ACC112 (cell line): ENCODE data around the gene NONO.
"Not testable (repeated sequence)": the region's sequence is repeated elsewhere in the genome, so short reads cannot be mapped to it uniquely, and the experiment has no call there.

Experiments used
- H2AFZ ChIP-seq: fragments of 200-600 bp; sonication (generic); one replicate; pipeline ENCODE4 v1.6.0; 2017; ENCODE audit warnings: antibody characterized with exemption, low read length; ENCODE audit not compliant: unreplicated experiment
- H3K27ac ChIP-seq: fragments of 200-600 bp; sonication (generic); 2 replicates; pipeline ENCODE4 v1.5.1; 2014; ENCODE audit warnings: low read depth, mild to moderate bottlenecking, antibody characterized with exemption, low read length, moderate library complexity
- H3K27me3 ChIP-seq: fragments of 200-600 bp; sonication (generic); 2 replicates; pipeline ENCODE4 v1.6.1; 2014; ENCODE audit warnings: mild to moderate bottlenecking, antibody characterized with exemption, low read length, moderate library complexity, mixed read lengths; ENCODE audit not compliant: insufficient read depth
- H3K36me3 ChIP-seq: fragments of 200-600 bp; sonication (generic); 2 replicates; pipeline ENCODE4 v1.6.1; 2016; ENCODE audit warnings: mild to moderate bottlenecking, antibody characterized with exemption, low read length, moderate library complexity, mixed read lengths; ENCODE audit not compliant: insufficient read depth
- H3K4me1 ChIP-seq: fragments of 200-600 bp; sonication (generic); one replicate; pipeline ENCODE4 v1.6.1; 2016; ENCODE audit warnings: low read length, mixed read lengths; ENCODE audit not compliant: insufficient read depth, unreplicated experiment, control insufficient read depth
- H3K4me3 ChIP-seq: fragments of 200-600 bp; sonication (generic); 2 replicates; pipeline ENCODE4 v1.5.1; 2014; ENCODE audit warnings: mild to moderate bottlenecking, low read depth, low read length
- H3K79me2 ChIP-seq: fragments of 200-600 bp; sonication (generic); one replicate; pipeline ENCODE4 v1.6.0; 2016; ENCODE audit warnings: low read length; ENCODE audit not compliant: control insufficient read depth, unreplicated experiment, insufficient read depth

Gene NONO

DNA sequence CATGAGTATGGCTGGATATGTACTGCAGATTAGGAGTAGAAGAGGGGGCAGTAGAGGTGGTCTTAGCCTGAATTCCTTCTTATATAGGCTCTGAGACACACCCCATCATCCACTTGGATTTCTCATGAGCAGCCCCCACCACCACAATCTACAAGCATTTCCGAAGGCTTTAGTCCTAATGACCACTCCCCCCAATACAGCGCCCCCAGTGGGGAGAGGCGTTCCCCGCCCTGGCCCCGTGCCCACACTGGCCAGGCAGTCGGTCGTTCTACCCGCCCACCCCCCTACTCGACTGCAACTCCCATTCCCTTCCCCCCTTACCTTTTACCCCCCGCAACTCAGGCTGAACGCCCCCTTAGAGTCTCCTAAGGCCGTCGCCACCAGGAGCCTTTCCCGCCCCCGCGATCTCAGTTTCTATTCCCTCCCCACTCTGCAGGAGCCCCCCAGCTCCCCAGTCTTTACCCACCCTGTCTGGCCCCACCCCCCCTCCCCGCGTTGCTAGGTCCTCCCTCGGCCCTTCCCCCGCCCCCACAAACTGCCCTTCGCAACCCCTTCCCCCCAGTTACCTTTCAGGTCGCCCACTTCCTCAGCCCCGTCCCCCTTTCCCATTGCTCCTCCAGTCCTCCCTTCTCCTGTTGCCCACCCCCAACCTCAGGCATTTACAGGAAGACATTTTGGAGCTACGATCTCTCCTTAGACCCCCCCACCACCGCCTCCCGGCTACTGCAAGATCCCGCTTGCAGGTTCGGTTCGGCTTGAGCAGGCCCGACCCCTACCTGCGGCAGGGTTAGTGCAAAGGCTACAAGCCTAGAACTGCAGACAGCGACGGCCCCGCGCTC is 30.0 kb upstream of the NONO start:
- Histone ChIP-seq H3K4me3 (peak overlapping the region; percentile 97), H2AFZ (no peak overlapping the region), H3K27ac (no peak overlapping the region), H3K4me1 (no peaks in the 10 kb centered on the region), H3K27me3 (no peaks in the 10 kb centered on the region), H3K36me3 (no peaks in the 10 kb centered on the region), H3K79me2 (peaks cover 5% of the 10 kb centered on the region)

DNA sequence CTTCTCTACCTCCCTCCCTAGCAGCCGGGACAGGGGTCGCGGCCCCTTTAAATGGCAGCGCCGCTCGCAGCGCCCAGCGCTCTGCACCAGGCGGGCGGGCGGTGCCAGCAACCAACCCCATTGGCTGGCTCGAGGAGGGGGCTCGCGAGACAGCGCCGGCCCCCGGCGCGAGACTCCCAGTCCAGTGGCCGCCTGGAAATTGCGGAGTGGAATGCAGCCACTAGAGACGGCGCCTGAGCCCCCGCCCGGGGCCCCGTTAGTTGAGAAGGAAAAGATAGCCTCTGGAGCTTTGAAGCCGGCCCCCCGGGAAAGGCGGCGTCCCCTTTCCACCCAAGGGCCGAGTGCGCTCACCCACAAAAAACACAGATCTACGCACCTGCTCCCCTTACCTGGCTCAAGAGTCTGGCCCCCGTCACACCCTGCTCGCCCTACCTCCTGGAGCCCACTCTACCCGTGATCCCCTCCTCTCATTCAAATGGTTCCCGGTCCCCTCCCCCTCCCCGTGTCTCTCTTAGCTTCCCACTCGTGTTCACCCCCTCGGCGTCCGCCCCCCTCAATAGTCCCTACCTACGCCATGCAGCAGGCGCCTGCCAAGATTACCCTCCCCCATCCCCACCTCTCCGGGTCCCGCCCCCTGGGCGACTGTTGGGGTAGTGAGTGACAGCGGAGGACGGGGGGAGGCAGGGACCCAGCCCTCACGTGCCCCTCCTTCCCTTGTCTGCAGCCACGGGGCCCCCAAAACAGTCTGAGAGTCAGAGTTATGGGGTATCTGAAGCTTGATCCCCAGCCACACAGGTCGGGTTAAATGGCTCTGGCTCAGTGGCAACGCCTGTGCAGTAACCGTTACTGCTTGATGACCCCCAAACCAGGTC is 29.1 kb upstream of the NONO start, which contains the start of gene ZMYM3:
Gene ZMYM3 (minus strand): TSS at position 49 of the 872 bp plus-strand sequence. CDS start 885 bp downstream, outside the sequence.
- peaks cover 5% of the 10 kb centered on the region for H3K79me2 ChIP-seq
- H3K27me3 ChIP-seq = no peaks in the 10 kb centered on the region
- H3K4me1 ChIP-seq = no peaks in the 10 kb centered on the region
- no peaks in the 10 kb centered on the region for H3K36me3 ChIP-seq
- no peak within 1 kb of the TSS; the same call in 1 of the 2 replicates for H3K27ac ChIP-seq
- peak within 1 kb of the TSS; percentile 85 for H2AFZ ChIP-seq
- peak within 1 kb of the TSS; percentile 97 for H3K4me3 ChIP-seq

DNA sequence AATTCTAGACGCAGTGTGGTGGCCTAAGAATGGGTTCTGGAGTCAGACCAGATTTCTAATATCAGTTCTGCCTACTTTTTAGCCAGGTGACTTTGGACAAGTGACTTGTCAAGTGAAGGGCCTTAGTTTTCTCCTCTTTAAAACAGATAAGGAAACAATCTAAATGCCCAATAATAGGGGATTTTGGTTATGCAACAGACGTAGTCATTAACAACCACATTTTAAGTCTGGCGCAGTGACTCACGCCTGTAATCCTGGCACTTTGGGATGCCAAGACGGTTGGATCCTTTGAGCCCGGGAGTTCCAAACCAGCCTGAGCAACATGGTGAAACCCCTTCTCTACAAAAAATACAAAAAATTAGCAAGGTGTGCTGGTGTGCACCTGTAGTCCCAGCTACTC is 27.4 kb upstream of the NONO start:
- Histone ChIP-seq H3K36me3 (no peaks in the 10 kb centered on the region), H3K27ac (no peak overlapping the region), H3K79me2 (peaks cover 5% of the 10 kb centered on the region), H2AFZ (no peak overlapping the region), H3K27me3 (no peaks in the 10 kb centered on the region), H3K4me1 (no peaks in the 10 kb centered on the region), H3K4me3 (no peak overlapping the region; the same call in 1 of the 2 replicates)

DNA sequence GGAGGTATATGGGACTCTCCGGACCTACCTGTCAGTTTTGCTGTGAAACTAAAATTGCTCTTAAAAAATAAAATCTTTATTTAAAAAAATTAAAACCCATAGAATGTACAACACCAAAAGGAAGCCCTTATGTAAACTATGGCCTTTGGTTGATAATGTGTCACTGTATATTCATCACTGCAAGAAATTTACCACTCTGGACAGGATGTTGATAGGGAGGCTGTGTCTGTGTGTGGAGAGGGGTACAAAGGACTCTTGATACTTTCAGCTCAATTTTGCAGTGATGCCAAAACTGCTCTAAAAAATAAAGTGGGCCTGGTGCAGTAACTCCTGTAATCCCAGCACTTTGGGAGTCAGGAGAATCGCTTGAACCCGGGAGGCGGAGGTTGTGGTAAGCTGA is 26.6 kb upstream of the NONO start:
- H2AFZ ChIP-seq = no peak overlapping the region
- no peaks in the 10 kb centered on the region for H3K36me3 ChIP-seq
- no peak overlapping the region for H3K27ac ChIP-seq

DNA sequence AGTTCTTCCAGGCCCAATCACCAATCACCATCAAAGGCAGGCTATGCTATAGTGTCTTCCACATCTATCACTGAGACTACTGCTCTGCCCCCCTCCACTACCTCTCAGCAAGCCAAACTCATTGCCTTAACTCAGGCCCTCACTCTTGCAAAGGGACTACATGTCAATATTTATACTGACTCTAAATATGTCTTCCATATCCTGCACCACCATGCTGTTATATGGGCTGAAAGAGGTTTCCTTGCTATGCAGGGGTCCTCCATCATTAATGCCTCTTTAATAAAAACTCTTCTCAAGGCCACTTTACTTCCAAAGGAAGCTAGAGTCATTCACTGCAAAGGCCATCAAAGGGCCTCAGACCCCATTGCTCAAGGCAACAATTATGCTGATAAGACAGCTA is 14.8 kb upstream of the NONO start:
- H3K79me2 ChIP-seq, H3K4me1 ChIP-seq, H3K27me3 ChIP-seq, H3K4me3 ChIP-seq, H3K27ac ChIP-seq, H3K36me3 ChIP-seq, H2AFZ ChIP-seq: not testable (repeated sequence)

More for the DNA sequence above, 26.6 kb upstream of the NONO start:
- Histone ChIP-seq H3K79me2 (peaks cover 5% of the 10 kb centered on the region), H3K4me1 (no peaks in the 10 kb centered on the region), H3K4me3 (no peak overlapping the region), H3K27me3 (no peaks in the 10 kb centered on the region)

DNA sequence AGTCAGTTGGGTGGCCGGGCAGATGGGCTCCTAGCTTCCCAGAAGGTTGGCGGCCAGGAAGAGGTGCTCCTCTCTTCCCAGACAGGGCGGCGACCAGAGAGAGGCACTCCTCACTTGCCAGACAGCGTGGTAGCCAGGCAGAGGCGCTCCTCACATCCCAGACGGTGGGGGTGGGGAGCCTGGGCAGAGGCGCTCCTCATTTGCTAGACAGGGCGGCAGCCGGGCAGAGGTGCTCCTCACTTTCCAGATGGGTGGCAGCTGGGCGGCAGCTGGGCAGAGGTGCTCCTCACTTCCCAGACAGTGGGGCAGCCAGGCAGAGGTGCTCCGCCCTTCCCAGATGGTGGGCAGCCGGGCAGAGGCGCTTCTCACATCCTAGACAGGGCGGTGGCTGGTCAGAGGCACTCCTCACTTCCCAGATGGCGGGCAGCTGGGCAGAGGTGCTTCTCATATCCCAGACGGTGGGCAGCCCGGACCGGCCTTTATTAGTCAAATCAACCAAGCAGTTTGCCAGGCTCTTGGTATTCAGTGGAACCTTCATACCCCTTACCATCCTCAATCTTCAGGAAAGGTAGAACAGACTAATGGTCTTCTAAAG is 13.5 kb upstream of the NONO start:
- Histone ChIP-seq H3K79me2 (no peaks in the 10 kb centered on the region), H3K36me3 (no peaks in the 10 kb centered on the region)

DNA sequence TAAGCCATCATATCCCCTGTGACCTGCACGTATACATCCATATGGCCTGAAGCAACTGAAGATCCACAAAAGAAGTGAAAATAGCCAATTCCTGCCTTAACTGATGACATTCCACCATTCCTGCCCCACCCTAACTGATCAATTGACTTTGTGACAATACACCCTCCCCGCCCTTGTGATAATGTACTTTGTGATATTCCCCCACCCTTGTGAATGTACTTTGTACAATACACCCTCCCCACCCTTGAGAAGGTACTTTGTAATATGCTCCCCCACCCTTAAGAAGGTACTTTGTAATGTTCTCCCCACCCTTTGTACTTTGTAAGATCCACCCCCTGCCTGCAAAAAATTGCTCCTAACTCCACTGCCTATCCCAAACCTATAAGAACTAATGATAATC is 11.1 kb upstream of the NONO start:
- not testable (repeated sequence) for H3K79me2 ChIP-seq, H3K4me1 ChIP-seq, H2AFZ ChIP-seq, H3K27ac ChIP-seq, H3K27me3 ChIP-seq, H3K4me3 ChIP-seq, H3K36me3 ChIP-seq

More for the DNA sequence above, 13.5 kb upstream of the NONO start:
- Histone ChIP-seq H2AFZ (no peak overlapping the region), H3K4me1 (no peaks in the 10 kb centered on the region), H3K27me3 (no peaks in the 10 kb centered on the region), H3K4me3 (no peak overlapping the region), H3K27ac (no peak overlapping the region)

DNA sequence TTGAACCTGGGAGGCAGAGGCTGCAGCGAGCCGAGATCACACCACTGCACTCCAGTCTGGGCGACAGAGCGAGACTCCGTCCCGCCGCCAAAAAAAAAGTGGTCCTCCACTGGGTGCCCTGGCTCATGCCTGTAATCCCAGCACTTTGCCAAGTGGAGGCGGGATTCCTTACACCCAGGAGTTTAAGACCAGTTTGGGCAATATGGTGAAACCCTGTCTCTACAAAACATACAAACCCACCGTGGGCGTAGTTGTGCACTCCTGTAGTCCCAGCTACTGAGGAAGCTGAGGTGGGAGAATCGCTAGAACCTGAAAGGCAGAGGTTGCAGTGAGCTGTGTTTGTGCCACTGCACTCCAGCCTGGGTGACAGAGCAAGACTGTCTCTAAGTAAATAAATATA is 2.1 kb upstream of the NONO start:
- H3K27me3 ChIP-seq, H3K27ac ChIP-seq, H3K4me1 ChIP-seq, H2AFZ ChIP-seq, H3K4me3 ChIP-seq, H3K36me3 ChIP-seq: not testable (repeated sequence)
- H3K79me2 ChIP-seq = peaks cover 27% of the 10 kb centered on the region

DNA sequence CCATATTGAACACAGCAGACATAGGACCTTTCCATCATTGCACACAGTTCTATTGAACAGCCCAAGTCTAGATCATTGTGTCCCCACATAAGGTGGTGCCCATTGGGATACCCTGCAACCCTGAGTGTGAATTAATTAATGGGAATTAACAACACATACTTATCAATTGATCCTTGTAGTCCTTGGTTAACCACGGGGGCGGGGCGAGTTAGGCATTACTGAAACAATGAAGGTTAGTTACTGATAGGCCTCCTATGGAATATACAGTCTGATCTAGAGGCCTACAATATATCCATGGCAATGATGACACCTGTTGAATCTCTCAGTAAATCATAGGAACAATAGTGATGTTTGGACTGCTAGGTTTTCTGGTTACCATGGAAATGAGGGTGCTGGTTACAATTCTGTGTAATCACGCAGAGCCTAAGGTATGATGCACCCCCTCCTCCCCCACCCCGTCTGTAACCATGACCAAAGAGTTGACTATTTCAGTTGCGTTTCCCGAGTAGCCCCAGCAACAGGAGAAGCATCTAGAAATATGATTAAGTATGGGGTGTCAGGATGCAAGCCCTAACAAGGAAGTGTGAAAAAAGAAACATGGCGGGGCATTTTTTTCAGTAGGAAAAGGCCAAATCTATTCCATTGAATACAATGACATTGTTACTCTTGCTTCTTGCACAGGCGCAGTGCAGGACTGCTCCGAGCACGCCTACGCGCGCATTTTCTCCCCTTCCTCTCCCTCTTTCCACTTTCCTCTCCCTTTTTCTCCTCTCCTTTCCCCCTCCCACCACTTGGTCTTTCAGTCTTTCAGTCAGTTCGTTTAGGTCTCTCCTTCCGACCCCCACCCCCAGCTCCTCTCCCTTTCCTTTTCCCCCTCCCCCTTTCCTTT is 677 bp upstream of the NONO start:
- peaks cover 11% of the 10 kb centered on the region for H3K36me3 ChIP-seq
- no peak overlapping the region for H2AFZ ChIP-seq
- H3K79me2 ChIP-seq = peaks cover 39% of the 10 kb centered on the region
- peak overlapping the region; percentile 93 for H3K27ac ChIP-seq
- H3K27me3 ChIP-seq = no peaks in the 10 kb centered on the region
- peak overlapping the region; percentile 94 for H3K4me3 ChIP-seq
- H3K4me1 ChIP-seq = peaks cover 3% of the 10 kb centered on the region

DNA sequence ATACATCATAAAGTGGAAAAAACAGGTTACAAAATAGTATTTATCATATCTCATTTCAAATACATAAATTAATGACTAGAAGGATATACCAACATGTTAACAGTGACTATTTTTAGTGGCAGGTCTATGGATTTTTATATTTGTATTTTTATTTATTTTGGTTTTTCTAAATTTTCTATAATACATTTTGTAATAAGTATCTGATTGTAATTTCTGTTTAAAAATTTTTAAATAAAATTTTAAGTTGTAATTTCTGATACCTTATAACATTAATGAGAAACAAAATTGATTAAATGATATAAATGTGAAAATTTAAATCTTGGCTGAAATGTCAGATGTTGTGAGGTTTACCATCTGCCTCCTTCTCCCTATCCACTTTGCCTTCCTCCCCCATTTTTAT is 2.5 kb downstream of the NONO start:
- H3K27me3 ChIP-seq = no peaks in the 10 kb centered on the region
- H2AFZ ChIP-seq = no peak overlapping the region
- peaks cover 11% of the 10 kb centered on the region for H3K36me3 ChIP-seq
- peaks cover 58% of the 10 kb centered on the region for H3K79me2 ChIP-seq
- peak overlapping the region; percentile 94 for H3K4me3 ChIP-seq
- no peak overlapping the region for H3K27ac ChIP-seq
- peaks cover 13% of the 10 kb centered on the region for H3K4me1 ChIP-seq
